Stimulated activated CD8-positive, alpha-beta memory T cell treated with anti-CD3 and anti-CD28 coated beads, Interleukin-12 subunit alpha, Interleukin-12 subunit beta, amount 100 ng/mL, for 4 hours (primary cell): ENCODE measurements around the gene EMILIN1.
A peak's percentile ranks its signal among the peaks of the same experiment; 100 is the strongest.

Source experiments
- DNase-seq: peaks from one replicate; pipeline ENCODE4 v3.0.0-alpha.2; 2020; ENCODE audit warnings: low read depth

EMILIN1 gene

DNA sequence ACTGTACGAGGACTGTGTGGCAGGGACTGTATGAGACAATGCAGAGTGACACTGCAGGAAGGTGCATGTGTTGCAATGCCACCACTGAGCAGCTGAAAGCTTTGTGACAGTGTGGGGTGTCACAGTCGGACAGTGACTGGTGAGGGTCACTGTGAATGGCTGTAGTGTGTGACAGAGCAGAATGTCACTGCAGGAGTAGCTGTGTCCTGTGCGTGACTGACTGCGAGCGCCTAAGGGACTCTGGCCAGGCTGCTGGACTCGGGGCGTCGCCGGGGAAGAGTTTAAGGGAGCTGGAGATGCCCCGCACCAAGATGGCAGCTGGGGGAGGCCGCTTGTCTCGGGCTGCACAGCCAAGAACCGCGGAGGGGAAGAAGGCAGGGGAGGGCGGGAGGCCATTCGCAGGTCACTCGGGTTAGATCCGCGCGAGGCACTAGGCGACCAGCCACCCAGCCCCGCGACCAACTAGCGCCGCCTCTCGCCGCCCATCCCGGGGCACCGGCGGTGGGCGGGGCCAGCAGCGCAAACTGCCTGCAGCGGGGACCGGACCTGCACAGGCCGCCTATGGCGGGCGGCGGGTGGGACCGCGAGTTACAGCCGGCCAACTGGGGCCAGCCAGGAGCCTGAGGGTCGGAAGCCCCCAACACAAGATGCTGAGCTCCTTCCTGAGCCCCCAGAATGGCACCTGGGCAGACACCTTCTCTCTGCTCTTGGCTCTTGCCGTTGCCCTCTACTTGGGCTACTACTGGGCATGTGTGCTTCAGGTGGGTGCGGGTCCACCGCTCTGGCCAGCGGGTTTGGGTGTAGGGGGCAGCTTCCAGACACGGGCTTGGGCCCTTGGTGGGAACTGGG, 45.1 kb downstream of the EMILIN1 start, which contains the start of gene ABHD1:
TSS of gene ABHD1 (plus strand) at position 514 of the 849 bp plus-strand sequence. CDS start at position 648, 134 bp downstream.
- peak; percentile 50 for DNase-seq

DNA sequence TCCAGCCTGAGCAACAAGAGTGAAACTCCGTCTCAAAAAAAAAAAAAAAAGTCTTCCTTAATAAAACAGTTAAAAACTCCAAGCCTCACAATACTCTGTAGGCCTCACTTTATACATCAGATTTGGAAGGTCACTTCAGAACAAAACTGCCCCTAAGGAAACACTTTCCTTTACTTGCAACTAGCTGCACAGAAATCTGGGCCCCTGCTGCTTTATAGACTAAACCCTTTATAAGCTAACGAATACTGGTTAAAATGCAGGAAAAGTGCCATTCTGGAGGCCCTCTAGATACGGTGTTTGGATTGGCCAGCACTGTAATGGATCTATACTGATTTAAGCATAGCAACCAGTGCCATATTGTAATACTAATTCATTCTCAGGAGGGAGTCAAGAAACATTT, 46.7 kb downstream of the EMILIN1 start:
- DNase-seq: no peak

DNA sequence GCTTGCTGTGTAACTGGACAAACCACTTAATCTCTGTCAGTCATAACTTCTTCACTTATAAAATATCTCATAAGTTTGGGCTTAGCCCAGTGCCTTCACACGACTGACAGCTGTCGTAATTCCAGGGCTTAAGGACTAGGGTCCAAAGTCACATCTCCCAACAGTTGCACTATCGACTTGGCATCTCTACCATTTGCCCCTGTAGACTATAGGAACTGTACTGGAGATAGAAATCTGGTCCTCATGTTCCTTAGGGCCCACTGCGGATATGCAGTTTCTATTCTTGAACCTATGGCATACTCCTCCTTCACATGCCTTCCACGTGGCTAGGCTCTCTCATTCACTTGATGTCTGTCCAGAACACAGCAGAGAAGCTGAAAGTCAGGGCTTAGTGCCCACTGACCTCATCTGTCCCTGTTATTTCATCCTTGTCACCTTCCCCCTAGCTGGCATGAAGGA, 47.9 kb downstream of the EMILIN1 start:
- DNase-seq: no peak

DNA sequence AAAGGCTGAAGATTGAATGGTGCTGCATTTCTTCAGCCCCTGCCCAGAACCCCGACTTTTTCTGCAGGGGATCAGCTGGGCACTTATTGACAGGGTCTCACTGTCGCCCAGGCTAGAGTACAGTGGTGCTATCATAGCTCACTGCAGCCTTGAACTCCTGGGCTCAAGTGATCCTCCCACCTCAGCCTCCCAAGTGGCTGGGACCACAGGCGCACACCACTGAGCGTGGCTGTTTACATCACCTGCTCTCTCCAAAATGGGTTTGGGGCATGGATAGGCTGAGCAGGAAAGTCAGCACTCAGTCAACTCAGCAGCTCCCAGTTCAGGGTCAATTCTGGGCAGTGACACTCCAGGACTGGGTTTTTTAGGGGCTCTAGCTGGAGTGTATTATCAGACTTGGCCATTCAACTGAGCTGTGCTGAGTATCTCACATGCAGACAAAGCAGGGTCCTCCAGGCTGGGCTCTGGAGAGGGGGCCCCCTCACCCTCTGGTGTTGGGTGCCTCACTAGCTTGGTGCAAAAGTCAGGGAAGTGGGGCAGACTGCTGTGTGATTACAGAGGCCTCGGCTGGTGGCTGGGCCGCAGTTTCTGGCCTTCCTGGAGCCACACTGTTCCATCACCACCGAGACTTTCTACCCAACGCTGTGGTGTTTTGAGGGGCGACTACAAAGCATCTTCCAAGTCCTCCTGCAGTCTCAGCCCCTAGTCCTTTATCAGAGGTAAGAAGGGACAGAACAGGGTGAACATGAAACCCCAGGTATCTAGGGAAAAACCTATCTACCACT, 49.7 kb downstream of the EMILIN1 start:
- DNase-seq: no peak

DNA sequence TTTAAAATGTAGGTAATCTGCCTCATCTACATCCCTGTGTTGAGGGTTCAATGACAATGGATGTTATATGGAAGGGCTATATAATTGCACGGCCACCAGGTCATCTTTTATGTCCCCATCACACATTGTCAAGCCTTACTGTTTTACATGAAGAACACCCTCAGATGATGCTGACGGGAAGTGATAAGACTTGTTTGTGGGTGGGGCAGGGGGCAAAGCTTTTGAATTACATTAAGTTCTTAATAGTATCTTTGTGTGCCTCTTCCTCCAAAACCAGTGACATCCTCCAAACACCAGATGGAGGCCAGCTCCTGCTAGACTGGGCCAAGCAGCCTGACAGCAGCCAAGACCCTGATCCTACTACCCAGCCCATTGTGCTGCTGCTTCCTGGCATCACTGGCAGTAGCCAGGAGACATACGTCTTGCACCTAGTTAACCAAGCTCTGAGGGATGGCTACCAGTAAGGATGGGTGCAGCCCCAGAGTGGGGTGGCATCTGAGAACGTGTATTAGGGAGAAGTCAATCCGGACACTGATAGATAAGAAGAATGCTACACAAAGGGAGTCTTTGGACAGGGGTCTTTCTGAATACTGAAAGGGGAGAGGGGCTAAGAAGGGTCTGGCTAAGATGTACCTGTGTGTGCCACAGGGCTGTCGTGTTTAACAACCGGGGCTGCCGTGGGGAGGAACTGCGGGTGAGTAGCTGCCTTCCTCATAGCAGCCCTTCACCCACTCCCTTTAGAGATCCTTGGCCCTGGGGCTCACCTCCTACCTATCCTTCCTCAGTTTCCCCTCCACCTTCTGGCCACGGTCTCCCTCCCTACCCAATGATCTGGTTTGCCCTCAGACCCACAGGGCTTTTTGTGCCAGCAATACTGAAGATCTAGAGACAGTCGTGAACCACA, 50.5 kb downstream of the EMILIN1 start:
- no peak for DNase-seq

DNA sequence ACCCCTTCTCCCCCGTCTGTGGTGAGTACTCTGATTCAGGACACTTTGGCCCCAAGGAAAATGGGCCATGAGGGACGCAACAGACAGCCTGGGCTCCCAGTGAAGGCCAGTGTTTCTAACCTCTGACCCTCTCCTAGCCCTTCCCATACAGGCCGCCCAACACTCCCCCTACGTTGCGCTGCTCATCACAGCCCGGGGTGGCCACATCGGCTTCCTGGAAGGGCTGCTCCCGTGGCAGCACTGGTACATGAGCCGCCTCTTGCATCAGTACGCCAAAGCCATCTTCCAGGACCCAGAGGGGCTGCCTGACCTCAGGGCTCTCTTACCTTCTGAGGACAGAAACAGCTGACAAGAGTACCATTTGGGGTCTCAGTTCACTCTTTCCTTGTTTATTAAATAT, 52.0 kb downstream of the EMILIN1 start:
- DNase-seq: no peak

DNA sequence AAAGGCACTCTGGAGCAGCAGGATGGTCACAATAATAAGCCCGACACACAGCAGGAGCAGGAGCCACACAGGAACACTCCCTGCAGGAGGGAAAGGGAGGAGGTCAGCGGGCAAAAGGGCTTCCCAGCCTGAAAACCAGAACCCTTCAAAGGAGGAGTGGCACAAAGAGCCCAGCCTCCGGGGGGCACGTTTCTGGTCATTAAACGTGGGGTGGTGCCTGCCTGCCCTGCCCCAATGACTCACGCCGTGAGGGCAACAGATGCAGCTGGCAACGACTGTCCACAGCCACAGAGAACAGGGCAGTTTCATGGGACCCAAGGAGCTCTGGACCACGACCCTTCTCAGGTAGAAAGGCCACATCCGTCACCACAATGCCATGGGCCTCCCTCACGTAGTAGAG, 53.0 kb downstream of the EMILIN1 start:
- DNase-seq: no peak

DNA sequence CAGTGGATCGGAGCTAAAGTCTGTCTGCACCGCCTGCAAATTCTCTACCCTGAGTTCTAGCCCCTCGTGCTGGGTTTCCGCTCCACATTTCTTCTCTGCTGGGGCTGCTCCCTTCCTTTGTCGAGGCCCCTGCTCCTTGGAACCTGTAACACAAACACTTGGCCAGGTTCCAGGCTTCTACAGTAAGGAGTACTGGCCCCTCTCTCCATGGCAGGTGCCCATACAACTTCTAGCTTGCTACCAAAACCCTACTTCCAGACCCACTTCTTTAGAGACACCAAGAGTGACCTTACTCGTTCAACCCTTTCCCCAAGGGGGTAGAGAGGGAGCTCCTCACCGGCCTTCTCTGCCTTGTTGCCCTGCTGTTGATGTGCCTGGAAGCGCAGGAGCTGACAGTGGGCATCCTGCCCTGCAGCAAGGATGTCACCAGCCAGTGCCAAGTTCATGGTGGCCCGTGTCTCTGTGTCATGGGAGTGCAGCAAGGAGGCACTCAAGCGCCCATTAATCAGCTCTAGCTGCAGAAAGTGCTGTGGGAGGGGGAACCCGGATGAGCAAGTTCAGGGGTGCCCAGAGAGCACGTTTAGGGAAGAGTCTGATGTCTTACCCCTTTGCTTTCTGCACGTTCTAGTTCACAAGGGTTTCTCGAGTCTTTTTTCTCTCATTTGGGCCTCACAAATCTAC, 54.9 kb downstream of the EMILIN1 start:
- DNase-seq: no peak

DNA sequence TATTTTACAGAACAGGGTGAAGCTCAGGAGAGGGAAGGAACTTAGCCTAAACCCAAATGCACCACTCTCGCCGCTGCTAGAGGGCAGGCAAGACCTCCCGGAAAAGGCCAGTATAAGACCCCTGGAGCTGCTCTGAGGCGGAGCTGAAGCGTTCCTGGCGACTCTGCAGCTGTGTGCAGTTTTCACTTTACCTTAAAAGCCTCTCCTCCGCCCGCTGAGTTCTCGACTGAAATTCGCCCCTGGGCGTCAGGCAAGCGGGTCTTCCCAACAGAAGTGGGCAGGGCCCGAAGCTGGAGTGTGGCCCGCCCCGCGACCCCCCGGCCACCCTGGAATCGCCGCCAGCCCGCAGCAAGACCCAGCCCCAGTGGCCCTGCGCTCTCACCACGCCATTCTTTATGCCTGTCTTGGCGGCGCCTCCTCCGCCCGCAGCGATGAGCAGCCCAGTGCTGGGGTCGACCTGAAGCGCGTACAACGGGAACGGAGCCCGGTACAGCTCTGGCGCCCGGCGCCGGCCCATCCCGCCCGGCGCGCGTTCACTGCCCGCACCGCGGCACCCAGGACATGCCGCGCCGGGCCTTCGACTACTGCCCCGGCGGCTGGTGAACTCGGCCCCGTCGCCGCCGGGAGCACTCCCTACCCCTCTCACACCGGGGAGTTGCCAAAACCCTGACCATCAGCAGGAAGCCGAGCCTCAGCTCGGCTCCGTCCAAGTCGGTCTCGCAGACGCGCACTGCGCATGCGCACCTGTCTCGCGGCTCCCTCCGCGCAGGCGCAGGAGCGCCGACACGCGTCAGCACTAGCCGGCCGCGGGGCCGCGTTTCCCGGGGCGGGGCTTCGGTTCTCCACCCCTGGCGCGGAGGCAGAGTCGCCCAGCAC, 55.7 kb downstream of the EMILIN1 start, which contains the start of gene PREB:
TSS of gene PREB (minus strand) at position 732 of the 876 bp plus-strand sequence. CDS start at position 517, 215 bp downstream.
- peak; percentile 98 for DNase-seq

DNA sequence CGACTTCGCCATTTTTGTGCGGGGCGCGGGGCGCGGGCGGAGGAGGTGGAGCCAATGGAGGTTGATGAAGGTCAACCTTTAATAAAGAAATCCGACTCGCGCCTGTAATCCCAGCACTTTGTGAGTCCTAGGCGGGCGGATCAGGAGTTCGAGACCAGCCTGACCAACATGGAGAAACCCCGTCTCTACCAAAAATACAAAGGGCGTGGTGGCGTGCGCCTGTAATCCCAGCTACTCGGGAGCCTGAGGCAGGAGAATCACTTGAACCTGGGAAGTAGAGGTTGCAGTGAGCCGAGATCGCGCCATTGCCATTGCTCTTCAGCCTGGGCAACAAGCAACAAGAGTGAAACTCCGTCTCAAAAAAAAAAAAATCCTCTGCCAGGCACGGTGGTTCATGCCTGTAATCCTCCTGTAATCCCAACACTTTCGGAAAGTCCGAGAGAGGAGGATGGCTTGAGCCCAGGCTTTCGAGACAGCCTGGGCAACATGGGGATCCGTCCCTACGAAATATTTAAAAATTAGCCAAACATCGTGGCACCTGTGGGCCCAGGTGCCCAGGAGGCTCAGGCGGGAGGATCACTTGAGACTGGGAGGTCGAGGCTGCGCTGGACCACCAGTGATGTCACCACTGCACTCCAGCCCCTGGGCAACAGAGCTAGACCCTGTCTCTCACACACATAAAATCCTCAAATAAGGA, 56.5 kb downstream of the EMILIN1 start:
- no peak for DNase-seq

DNA sequence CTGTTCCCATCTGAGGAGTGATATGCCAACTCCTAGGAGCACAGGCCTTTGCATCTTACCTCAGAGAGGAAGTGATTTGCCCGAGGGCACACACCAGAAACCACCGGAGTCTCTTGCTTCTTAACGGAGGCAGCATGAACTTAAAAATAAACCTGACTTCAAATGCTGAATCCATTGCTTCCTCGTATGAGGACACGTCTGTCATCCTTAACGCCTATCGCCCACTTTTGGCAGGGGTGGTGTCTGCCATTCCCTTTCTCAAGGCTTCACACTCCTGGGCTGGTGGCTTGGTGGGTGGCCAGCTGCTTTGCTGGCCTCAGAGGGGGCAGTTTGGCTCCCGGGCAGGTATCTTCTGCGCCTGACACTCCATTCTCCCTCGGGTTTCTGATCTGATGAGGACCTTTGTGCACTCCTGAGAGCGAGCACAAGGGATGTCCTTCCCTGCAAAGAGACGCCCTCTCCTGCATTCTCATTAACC, 57.1 kb downstream of the EMILIN1 start:
- DNase-seq: no peak
